T-helper 2 cell treated with Interferon-gamma antibody and Interleukin-4, amounts not matched to agents 100 ng/mL and 5 ng/mL, for 36 hours (primary cell): ENCODE data around the gene MTRF1. TPM values are rescaled to one million over a fixed set of nuclear protein-coding genes. Genes with fewer than 3 reads are reported as not detected.
"Not testable (repeated sequence)": the region's sequence is repeated elsewhere in the genome, so short reads cannot be mapped to it uniquely, and the experiment has no call there.

Source experiments
- intact Hi-C: fragments of 100-400 bp; cut with micrococcal nuclease; formaldehyde crosslinking; loops from one replicate; pipeline ENCODE4 v1.15.1; 2023
- total RNA-seq: library from RNA; stranded (reverse); gene quantifications from 2 replicates; pipeline ENCODE4 v1.2.3, GENCODE V29; 2022

The MTRF1 gene
- total RNA-seq, 1 donor from 2014 or later: 19.6 TPM

DNA sequence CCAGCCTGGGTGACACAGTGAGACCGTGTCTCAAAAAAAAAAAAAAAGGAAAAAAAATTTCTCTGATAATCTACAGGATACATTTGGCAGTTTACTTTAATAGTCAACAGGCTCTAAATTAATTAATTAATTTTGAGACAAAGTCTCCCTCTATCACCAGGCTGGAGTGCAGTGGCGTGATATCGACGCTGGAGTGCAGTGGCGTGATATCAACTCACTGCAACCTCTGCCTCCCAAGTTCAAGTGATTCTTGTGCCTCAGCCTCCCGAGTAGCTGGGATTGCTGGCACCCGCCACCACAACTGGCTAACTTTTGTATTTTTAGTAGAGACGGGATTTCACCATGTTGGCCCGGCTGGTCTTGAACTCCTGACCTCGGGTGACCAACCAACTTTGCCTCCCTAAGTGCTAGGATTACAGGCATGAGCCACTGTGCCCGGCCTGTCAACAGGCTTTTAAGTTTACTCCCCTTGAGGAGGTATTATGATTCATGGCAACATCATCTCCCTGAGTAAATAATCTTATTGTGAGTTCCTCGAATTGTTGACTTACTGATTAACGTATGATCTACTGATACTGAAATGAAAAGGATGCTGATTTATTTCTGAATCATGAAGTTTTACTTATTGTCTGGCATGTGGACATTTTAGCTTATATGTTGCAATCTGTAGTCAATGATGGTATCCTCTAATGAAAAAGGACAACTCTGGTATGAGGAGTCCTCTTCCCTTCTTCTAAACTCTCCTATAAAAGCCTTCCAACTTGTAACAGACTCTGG lies 21.3 kb upstream of the MTRF1 start:
- intact Hi-C loops: no loop called here

DNA sequence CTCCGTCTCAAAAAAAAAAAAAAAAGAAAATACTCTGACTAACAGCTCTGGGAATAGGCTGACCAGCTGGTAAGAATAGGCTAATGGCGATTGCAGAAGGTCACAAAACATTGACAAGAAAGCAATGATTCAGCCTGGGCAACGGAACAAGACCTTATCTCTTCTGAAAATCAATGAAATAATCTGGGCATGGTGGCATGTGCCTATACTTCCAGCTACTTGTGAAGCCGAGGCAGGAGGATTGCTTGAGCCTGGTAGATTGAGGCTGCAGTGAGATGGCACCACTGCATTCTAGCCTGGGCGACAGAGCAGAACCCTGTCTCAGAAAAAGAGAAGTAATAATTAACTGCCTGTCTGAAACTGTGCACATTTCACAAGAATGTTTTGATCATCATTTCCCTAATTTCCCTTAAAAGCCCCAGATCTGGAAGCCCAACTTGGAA lies 18.8 kb upstream of the MTRF1 start:
- intact Hi-C loops: no loop called here

DNA sequence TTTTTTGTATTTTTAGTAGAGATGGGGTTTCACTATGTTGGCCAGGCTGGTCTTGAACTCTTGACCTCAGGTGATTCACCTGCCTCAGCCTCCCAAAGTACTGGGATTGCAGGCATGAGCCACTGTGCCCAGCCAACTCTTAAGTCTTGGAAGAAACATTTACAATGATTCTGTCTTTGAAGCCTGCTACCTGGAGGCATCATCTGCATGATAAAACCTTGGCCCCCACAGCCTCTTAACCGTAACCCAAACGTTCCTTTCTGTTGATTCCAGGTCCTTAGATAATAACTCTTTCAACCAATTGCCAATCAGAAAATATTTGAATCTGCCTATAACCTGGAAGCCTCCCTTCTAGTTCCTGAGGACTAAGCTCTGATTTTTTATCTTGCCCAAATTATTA lies 15.8 kb upstream of the MTRF1 start:
- intact Hi-C loops: not testable (repeated sequence)

DNA sequence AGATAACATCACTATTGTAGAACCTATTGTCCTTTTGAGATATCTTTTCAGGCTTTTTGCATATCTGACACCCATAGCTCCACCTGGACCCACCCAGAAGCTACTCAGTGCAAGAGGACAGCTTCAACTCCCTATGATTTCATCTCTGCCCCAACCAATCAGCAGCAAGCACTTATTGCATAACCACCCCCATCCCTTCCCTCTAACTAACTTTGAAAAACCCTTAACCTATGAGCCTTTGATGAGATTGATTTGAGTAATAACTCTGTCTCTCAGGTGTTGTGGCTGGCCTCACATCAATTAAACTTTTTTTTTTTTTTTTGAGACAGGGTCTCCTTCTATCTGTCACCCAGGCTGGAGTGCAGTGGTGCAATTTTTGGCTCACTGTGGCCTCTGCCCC lies 13.4 kb upstream of the MTRF1 start:
- intact Hi-C loops: no loop called here

DNA sequence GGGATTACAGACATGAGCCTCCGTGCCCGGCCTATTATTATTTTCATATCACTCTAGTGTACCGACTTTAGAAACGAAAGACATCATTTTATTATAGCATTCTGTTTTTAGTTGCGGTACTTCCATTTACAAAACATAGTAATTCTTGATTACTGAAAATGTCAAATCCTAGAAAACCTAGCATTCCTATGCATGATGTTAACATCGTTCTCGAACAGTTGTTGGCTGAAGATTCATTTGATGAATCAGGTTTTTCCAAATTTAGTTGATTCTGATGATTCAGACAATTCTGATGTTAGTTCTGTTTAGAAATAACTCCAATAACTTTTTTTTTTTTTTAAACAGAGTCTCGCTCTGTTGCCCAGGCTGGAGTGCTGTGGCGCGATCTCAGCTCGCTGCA lies 11.5 kb upstream of the MTRF1 start:
- intact Hi-C loops: no loop called here

DNA sequence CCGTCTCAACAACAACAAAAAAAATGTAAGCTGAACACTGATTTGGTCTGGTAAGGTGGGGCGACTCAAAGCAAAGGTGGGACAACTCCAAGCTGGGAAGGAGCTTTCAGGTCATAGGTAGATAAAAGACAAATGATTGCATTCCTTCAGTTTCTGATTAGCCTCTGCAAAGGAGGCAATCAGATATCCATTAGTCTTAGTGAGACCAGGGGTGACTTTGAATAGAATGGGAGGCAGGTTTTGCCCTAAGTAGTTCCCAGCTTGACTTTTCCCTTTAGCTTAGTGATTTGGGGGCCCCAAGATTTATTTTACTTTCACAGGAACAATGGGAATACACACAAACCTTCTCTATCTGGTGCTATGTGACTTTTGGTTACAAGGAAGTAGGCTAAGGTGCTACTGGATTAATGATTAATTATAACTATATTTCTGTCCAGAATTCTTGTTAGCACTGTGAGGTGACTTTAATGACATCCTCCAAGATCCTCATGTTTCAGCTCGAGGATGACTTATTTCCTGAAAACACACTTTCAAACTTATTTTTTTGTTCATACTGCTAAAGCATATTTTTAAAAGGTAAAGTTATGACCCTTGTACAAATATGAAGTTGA lies 10.6 kb upstream of the MTRF1 start:
- intact Hi-C loops: no loop called here

DNA sequence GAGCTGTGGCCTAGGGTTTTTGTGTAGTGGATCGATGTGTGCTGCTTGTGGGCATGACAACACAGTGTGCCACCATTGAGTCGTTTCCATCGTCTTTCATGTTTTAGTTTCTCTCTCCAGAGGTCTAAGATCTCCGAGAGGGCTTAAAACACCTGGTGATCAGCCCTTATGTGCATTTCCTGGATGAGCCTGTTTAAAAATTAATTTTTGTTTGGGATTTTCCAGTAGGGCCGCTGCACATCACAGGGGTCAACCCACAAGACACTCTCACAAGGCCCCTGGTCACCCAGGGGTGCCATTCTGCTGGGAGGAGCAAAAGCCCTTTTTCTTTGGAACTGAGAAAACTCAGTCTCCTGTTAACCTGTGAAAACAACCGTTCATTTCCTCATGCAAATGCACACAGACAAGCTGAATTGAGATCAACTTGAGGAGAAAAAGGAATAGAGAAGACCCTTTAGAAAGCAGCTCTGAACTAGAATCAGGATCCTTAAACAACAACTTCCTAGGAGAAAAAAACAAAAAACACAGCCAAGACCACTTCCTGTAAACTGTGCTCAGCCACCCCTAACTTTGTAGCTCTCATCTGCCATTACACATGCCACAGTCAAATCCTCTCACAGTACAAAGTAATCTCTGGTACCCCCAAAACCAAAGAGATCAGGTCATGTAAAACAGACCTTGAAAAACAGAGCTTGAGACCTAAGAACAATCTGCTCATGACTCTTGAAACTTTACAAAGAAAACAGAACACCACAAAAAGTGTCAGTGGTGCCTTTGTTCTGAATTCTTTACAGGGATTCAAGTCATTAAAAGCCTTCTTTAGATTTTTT lies 8.3 kb upstream of the MTRF1 start:
- intact Hi-C loops: no loop called here

DNA sequence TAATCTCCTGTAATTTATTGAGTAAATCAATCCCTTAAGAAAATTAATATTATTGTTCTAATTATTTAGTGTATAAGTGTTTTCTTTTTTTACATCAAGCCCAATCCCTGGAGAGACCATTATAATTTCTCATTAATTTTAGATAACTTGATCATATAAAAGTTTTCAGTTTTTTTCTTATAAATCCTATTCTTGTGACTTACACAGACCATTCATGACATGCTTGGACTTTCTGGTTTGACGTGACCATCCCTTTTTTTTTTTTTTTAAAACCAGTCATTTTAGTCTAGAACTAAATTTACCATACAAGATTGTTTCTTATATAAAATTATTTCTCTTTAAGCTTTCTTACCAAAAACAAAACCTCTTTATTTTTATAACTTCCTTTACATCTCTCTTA lies 5.4 kb upstream of the MTRF1 start:
- intact Hi-C loops: loop anchor here (10.0 kb wide), 1 partner anchor 494 kb away; the partner anchor contains the start of gene MRPS31

DNA sequence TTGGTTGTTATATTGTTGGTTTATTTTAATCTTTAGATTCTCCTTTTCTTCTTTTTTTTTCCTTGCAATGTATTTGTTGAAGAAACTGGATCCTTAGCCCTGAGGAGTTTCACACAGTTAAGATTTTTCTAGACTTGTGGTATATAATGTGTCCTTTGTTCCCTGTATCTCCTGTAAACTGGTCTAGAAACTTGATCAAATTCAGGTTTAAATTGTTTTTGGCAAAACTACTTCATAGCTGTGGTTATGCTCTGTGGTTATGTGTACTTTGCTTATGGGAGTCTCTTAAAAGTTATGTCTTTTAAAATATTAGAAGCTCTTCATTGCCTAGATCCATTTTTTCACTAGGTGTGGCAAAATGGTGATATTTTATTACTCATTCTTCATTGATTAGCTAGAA lies 3.7 kb upstream of the MTRF1 start:
- intact Hi-C loops: loop anchor here (10.0 kb wide), 1 partner anchor 492 kb away; the partner anchor contains the start of gene MRPS31

DNA sequence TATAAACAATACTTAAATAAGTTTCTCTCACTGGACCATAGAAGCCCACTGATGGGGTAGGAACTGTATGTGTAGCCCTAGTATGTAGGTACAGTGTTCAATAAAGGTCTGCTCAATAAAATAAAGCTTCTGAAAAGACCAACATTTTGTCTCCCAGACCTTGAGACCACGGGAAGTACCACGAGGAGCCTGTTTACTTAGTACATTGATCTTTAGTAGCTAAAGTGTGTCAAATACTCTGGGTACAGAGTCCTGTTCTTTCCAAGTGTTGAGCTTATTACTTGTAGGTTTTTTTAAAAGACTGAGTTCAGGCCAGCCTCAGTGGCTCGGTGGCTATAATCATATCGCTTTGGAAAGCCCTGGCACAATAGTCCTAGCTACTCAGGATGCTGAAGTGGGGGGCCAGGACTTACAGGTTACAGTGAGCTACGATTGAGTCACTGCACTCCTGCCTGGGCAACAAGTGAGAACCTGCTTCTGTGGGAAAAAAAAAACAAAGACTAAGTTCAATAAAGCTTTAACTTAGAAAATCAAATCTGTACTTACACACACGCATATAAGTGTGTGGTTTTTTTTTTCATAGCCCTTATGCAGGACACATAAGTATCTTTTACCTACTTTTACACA lies 3.4 kb downstream of the MTRF1 start:
- intact Hi-C loops: loop anchor here (5.0 to 10.0 kb wide), 3 partner anchors 198 to 1012 kb away; partner anchors contain the start of genes AKAP11, MRPS31 and WBP4

DNA sequence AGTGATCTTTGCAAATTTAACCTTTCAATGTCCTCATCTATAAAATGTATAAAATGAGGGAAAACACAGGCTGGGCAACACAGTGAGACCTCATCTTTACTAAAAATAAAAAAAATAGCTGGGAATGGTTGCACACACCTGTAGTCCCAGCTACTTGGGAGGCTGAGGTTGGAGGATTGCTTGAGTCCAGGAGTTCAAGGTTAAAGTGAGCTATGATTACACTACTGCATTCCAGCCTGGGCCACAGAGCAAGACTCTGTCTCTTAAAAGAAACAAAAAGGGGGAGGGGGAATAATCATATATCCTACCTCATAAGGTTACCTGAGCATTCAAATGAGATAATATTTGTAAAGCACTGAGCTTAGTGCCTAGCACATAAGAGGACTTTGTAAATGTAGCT lies 5.8 kb downstream of the MTRF1 start:
- intact Hi-C loops: no loop called here

DNA sequence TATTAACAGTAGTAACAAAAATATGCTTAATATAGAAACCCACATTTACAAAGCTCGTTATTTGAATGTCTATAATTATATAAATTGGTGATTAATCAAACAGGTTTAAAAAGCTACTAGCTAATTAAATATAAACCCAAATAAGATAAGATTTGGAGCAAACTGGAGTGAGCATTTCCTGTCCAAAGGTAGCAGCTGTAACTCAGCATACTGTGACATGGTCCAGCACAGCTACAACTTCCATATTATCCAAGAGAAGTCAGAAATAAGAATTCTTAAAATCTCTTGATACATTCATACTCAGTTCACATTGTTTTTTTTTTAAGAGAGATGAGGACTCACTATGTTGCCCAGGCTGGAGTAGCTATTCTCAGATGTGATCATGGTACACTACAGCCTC lies 8.5 kb downstream of the MTRF1 start:
- intact Hi-C loops: no loop called here

DNA sequence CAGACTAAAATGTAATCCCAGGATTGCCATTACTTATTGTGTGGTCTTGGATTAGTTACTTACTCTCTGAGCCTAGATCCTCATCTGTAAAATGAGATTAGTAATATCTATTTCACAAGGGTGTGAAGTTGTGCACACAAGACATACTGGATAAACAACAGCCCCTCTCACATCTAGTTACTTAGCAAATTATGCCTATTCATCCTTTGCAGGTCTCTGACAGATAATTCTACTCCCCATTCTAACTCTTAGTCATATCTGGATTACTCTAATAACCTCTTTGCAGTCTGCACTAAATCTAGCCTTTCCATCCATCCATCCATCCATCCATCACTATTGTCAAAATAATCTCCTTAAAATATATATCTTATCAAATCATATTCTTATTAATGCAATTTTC lies 12.4 kb downstream of the MTRF1 start:
- intact Hi-C loops: no loop called here

DNA sequence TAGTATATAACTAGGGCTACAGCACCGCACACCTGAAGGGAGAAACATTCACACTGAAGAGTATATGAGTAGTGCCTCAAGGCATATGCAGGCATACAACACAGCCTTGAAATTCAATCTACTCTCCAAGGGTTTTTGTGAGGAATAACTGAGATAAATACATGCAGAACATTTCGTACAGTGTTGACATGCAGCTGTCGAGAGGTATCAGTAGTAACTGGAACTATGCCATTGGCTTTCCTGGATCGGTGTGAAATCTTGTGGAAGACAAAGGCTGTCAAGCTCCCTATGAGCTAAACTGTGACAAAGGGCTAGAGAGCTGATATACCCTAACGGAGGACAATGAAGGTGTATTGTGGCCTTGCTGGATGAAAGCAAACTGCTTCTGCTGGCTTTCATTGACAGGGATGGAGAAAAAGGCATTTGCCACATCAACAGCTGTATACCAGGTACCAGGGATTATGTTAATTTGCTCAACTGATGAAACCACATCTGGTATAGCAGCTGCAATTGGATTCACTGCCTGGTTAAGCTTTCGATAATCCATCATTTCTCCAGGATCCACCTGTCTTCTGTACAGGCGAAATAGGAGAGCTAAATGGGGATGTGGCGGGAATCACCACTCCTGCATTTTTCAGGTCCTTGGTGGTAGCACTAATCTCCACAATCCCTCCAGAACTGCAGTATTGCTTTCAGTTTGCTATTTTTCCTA lies 16.3 kb downstream of the MTRF1 start:
- intact Hi-C loops: no loop called here

DNA sequence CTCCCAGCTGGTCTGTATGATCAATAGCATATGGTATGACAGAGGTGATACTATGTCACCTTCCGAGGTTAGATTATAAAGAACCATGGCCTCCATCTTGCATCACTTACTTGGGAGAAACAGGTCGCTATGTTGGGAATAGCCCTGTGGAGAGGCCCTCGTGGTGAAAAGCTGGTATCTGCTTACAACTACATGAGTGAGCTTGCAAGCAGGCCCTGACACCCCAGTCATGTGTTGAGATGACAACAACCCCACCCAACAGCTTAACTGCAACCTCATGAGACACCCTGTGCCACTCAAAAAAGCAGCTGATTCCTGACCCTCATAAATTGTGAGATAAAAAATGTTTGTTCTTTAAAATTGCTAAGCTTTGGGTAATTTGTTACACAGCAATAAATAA lies 18.8 kb downstream of the MTRF1 start:
- intact Hi-C loops: no loop called here

DNA sequence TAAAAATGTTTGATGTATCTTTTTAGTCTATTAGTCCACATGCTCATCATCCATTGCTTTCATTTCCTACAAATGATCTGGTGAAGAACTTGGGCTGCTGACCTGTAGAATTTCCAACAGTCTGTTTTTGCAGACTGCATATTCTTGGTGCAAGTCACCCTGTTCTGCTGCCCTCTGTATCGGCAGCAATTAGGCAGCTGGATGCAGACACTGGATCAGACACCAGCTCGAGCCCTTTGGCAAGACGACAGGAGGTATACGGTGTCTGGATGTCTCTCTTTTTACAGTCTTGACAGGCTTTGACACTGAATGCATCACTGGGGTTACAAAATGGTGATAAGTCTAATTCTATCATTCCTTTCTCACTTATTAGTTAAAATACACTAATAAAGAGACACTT lies 21.8 kb downstream of the MTRF1 start:
- intact Hi-C loops: no loop called here

DNA sequence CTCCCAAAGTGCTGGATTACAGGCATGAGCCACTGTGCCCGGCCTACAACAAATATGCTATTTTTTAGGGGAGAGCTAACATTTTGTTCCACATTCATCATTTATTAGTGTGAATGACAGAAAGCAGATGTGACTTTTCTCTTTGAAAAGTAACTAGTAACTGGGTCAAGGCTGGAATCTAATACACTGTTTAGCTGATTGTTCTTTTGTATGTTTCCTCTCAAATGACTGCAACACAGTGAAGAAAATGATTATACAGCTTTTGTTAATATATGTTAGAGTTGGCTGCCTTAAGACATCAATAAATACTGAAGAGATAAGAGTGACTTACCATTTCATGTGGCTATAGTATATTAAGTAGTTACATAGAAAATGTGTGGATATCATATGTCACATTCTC lies 27.0 kb downstream of the MTRF1 start:
- intact Hi-C loops: no loop called here

DNA sequence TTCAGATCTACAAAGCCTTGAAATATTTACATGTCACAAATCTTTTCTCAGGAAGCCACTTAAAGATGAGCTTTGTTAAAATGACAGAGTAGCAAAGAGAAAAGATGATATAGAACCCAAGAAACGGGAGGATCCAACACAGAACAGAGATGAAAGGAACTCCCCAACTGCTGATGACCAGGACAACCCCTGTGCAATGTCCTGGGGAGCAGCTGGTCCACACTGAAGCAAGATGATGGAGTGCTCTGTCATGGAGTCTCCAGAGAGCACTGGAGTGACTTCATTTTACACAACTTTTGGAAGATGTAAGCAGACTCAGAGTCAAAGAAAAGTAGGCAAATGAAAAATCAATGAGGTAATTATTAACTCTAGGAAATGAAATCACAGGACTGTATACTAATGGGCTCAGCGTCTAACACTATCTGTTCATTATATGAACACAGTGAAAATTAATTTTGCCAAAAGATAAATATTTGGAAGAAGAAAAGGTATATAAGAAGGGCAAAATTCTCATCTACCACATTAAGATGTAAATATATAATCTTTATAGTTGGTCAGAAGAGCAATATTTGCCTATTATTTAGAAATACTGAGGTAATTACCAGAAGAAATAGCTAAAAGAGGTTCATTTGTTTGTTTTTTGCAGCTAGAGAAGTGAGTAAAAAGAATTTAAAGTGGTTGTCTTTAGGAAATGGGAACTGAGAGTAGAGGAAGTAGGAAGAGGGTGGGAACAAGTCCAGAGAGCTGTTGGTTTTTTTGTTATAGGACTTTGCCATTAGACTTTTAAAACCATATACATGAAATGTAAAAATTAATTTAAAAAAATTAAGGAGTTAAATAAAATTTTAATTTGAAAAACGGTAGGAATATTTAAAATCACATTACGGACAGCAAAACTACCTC lies 30.5 kb downstream of the MTRF1 start:
- intact Hi-C loops: no loop called here

DNA sequence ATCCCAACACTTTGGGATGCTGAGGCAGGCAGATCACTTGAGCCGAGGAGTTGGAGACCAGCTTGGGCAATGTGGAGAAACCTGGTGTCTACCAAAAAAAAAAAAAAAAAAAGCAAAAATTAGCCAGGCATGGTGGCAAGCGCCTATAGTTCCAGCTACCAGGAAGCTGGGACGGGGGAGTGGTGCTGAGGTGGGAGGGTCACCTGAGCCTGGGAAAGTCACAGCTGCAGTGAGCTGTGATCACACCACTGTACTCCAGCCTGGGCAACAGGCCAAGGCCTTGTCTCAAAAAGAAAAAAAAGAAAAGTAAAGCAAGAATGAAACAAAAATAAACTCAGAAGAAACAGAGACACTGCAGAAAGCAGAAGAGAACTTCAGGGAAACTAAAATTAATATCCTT lies 31.6 kb downstream of the MTRF1 start:
- intact Hi-C loops: no loop called here
